UCSD-AML1 (cell line): Measurements from ENCODE around the gene VAV1.

ENCODE experiments used
- DNase-seq: peaks from one replicate; lab custom pipeline; 2025; ENCODE audit not compliant: unreplicated experiment; lab: John Stamatoyannopoulos, UW

Gene VAV1

DNA sequence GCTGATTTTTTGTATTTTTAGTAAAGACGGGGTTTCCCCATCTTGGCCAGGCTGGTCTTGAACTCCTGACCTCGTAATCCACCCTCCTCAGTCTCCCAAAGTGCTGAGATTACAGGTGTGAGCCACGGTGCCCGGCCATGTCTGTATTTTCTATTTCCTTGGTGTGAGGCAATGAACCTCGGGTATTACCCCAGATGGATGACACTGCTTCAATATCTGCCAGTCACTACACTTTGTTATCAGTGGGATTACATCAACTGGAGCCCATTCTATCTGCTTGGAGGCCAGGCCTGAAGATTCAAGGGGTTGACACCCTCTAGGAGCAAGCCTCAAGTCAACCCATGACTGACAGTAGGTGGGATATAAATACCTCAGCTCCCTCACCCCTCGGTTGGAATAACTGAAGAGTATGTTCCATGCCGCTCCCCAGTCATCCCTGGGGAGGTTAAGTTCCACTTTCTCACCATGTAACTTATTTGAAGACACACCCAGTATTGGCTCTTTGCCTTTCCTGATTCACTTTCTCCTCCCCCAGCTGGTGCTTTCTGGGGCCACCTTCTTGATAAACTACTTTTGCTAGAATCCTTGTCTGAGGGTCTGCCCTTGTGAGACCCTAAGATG, 113.9 kb downstream of the VAV1 start:
- no peak for DNase-seq

DNA sequence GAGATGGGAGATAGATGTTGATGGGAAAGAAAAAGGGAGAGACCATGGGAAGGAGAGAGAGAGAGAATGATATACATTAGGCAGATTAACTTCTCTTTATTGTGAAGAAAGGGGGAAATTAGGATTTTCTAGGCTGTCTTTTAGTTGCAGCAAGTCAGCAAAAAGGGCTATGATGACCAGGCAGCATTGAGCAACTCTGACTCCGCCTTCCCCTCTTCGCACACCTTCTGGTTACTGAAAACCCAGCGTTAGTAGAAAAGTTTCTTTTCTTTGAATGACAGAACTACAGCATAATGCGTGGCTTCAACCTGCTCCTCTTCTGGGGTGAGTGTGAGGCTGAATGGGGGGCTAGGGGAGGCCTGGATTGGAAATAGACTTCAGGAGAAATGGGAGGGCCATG, 114.8 kb downstream of the VAV1 start, which contains the start of gene ADGRE1:
Gene ADGRE1 (plus strand): TSS at position 264 of the 400 bp plus-strand sequence. CDS start 30 bp downstream, at position 294.
- no peak for DNase-seq

GRCh38 chr19:6888967-6889366, 116.5 kb downstream of the VAV1 start:
- no peak for DNase-seq

DNA sequence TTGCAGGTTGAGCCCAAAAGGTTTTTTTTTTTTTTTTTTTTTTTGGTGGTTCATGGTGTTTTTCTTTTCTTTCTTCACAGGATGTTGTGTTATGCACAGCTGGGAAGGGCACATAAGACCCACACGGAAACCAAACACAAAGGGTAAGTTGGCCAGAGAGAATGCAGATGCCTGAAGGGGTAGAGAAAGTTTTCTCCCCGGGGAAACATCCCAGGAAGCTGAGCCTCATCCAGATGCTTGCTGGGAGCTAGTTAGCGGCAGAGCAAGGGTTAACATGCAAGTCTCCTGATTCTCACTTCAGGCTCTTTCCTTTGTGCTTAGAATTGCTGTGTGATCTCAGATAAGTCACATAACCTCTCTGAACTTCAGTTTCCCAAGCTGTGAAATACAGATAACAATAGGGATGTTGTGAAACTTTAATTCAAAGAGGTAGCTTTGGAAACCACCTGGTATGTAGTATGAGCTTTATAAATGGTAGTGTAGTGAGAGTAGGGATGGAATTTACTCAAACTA, 117.9 kb downstream of the VAV1 start:
- no peak for DNase-seq

DNA sequence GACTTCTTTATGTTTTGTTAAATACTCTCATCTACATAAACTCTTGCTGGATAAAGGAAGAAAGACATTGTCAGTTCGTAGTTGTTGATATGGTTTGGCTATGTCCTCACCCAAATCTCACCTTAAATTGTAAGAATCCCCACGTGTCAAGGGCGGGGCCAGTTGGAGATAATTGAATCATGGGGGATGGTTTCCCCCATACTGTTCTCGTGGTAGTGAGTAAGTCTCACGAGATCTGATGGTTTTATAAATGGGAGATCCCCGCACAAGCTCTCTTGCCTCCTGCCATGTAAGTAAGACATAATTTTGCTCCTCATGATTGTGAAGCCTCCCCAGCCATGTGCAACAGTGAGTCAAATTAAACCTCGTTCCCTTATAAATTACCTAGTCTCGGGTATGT, 118.4 kb downstream of the VAV1 start:
- DNase-seq: no peak

GRCh38 chr19:6891761-6892385, 119.4 kb downstream of the VAV1 start:
- peak; percentile 33 for DNase-seq

DNA sequence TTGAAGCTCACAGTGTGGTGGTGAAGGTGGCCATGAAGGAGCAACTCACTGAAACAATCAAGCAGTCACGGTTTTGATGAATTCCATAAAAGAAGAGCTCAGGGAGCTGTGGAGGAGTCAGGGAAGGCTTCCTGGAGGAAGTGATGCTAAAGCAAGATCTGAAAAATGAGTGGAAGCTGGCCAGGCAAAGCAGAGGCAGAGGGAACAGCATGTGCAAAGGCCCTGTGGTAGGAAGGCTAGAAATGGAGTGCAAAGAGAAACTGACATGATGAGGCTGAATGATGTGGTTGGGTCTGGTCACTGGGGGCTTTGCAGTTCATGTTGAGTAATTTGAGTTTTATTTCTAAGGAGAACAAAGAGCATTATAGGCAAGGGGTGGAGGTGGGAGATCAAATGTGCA, 121.8 kb downstream of the VAV1 start:
- DNase-seq: no peak

DNA sequence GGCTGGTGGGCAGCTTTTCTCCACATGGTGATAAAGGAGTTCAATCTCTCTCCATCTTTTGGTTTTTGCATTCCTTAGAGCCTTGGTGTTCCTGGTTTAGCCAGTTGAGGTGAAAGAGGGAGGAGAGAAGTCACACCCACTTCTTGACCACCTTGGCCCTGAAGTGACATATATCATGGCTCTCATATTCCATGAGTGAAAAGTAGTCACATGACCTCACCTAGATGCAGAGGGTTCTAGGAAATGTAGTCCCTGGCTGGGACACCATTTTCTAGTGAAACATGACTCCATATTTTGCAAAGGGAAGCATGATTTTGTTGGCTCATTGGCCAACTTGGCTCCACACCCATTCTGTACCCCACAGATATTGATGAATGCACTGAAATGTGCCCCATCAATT, 130.9 kb downstream of the VAV1 start:
- no peak for DNase-seq

GRCh38 chr19:6906559-6907060, 134.1 kb downstream of the VAV1 start:
- DNase-seq: no peak
